ENCODE measurements around the gene INTS15. TPM values are rescaled to one million over a fixed set of nuclear protein-coding genes. Genes with fewer than 3 reads are reported as not detected.
A peak's percentile ranks its signal among the peaks of the same experiment; 100 is the strongest.

The INTS15 gene
- total RNA-seq, 1 donor from 2014 or later: 33.2 TPM

DNA sequence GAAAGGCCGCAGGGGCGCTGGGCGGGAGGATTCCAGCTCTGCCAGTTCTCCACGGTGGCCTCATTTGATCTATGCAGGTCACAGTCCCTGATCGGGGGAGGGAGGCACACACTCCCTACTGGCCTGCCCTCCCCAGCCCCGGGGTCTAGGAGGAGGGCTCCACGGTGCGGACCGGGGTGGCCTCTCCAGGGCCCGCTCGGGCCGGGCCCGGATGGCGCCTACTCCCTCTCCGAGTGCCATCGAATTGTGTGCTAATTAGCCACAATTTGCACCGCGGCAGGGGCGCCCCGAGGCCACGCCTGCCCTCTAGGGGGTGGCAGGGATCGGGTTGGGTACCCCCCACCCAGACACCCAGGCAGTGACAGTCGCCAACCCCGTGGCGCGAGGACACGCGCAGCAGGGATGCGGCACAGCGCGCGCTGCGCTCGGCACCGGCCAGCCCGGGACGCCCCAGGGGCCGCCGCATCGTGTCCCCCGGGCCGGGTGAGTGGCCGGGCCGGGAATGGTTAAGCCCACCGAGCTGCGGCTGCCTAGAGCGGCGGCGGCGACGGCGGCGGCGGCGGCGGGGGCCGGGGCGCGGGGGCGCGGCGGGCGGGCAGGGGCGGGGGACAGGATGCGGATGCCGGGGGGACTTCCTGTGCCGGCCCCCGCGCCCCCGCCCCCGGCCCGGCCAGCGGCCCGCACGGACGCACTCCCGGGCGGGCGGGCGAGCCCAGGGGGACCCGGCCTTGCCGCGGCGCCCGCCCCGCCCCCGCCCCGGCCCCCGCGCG lies 25.3 kb downstream of the INTS15 start, which contains the start of gene ZNF853:
TSS of gene ZNF853 (plus strand) at position 658 of the 770 bp plus-strand sequence. CDS start 565 bp downstream, outside the sequence.
- intact Hi-C loops (cut with DNase I): no loop called here
- H3K9me3 ChIP-seq: no peaks in the 10 kb centered on the region
- DNase-seq (no peak), ATAC-seq (peak; percentile 40 to 54)
- H3K27me3 ChIP-seq (ENCODE audit: low read depth): peaks cover 7% of the 10 kb centered on the region
- TF ChIP-seq, protein P1, sequence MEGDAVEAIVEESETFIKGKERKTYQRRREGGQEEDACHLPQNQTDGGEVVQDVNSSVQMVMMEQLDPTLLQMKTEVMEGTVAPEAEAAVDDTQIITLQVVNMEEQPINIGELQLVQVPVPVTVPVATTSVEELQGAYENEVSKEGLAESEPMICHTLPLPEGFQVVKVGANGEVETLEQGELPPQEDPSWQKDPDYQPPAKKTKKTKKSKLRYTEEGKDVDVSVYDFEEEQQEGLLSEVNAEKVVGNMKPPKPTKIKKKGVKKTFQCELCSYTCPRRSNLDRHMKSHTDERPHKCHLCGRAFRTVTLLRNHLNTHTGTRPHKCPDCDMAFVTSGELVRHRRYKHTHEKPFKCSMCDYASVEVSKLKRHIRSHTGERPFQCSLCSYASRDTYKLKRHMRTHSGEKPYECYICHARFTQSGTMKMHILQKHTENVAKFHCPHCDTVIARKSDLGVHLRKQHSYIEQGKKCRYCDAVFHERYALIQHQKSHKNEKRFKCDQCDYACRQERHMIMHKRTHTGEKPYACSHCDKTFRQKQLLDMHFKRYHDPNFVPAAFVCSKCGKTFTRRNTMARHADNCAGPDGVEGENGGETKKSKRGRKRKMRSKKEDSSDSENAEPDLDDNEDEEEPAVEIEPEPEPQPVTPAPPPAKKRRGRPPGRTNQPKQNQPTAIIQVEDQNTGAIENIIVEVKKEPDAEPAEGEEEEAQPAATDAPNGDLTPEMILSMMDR (IDR thresholded peaks at IDR 0.05): no peak
- no peaks in the 10 kb centered on the region for H3K36me3 ChIP-seq
- peaks cover 17% of the 10 kb centered on the region for H3K4me1 ChIP-seq
- H3K27ac ChIP-seq: peak within 1 kb of the TSS; percentile 46
- H3K4me3 ChIP-seq: peak within 1 kb of the TSS; percentile 63

DNA sequence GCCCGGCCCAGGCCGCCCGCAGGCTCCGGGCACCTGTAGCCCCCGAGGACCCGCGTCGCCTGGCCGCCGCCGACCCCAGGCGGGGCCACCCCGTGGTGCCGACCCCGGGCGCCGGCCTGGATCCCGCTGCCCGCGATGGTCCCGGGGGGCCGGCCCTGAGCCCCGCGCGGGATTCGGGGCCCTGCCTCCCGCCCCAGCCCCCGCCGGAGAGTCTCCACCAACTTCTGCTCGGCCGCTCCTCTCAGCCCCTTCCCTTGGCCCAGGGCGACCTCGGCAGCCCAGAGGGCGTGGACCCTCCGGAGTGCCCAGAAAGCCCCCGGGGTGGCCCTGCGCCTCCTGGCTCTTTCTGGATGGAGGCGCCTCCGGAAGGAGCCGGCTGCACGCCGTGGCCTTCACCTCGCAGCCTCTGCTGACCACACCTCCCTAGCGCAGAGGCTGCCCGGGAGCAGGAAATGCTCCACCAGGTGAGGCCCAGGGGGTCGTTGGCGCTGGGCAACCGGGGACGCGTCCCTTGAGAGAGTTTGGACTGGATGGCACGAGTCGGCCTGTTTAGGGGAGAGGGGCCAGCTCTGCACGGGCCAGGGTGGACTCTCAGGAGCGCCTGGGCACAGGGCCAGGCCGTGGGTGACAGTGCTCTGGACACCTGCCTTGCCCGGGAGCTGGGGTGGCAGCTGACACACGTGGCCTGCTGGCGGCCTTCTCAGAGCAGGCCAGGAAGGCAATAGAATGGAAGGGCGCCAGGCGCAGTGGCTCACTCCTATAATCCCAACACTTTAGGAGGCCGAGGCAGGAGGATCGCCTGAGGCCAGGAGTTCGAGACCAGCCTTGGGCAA lies 26.1 kb downstream of the INTS15 start:
- peak; percentile 52 for DNase-seq

DNA sequence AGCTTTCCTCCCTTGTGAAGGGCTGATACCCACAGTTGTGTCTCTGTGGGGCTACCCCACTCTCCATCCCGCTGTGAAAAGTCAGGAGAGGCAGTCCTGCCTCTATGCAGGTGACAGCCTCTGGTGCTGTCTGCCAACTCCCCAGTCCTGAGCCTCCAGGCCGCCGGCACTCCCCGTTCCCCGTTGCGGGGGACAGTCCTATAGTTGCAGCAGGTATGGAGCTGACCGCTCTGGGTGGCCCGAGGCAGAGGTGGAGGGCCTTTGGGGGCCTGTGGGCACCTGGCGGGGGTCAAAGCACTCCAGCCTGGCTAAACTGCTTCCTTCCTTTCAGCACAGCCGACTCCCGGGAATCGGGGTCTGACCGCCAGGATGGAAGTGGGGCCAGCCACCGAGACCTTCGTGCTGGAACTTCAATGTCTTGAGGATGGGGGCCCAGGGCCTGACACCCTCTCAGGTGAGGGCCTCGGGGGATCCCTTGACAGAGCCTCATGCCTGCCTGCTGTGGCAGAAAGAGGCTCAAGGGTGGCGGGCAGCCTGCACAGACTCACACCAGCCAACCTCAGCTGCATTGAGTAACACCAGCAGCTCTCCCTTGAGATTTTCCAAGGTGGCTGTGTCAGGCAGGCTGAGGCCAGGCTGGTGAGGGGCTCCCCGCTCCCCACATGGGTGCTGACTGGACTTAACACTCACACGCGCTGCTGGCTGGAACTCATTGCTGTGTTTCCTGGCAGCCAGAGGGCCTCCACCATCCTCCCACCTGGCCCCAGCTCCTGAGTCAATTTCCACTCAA lies 27.2 kb downstream of the INTS15 start:
- ATAC-seq (no peak), DNase-seq (no peak)
- TF ChIP-seq, protein P1 (IDR thresholded peaks at IDR 0.05): no peak
- peaks cover 11% of the 10 kb centered on the region for H3K36me3 ChIP-seq
- H3K27me3 ChIP-seq (ENCODE audit: low read depth): peaks cover 7% of the 10 kb centered on the region
- intact Hi-C loops (cut with DNase I): no loop called here
- no peaks in the 10 kb centered on the region for H3K9me3 ChIP-seq
- H3K4me3 ChIP-seq: no peak overlapping the region
- peaks cover 17% of the 10 kb centered on the region for H3K4me1 ChIP-seq
- H3K27ac ChIP-seq: no peak overlapping the region

More for the DNA sequence above, 26.1 kb downstream of the INTS15 start:
- H3K9me3 ChIP-seq: no peaks in the 10 kb centered on the region
- H3K4me1 ChIP-seq: peaks cover 17% of the 10 kb centered on the region
- intact Hi-C loops (cut with DNase I): no loop called here
- peaks cover under 1% of the 10 kb centered on the region for H3K36me3 ChIP-seq
- peak overlapping the region; percentile 63 for H3K4me3 ChIP-seq
- peak overlapping the region; percentile 46 for H3K27ac ChIP-seq
- H3K27me3 ChIP-seq (ENCODE audit: low read depth): peaks cover 7% of the 10 kb centered on the region
- TF ChIP-seq, protein P1 (IDR thresholded peaks at IDR 0.05): no peak
- ATAC-seq: peak; percentile 46 to 68

DNA sequence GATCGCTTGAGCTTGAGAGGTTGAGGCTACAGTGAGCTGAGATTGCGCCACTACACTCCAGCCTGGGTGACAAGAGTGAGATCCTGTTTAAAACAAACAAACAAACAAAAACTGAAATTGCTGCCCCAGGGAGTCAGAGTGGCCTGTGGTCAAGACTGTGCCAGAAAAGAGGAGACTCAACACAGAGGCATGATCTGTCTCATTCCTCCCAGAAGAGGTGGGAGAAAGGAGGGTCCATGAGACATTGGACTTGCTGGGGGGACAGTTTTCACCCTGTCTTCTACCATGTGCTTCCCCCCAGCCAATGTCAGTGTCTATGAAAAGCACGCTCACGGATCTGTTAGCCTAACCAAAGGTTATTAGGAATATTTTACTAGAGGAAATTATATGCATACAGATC lies 28.8 kb downstream of the INTS15 start:
- intact Hi-C loops (cut with DNase I): no loop called here
- no peak for DNase-seq
- no peak overlapping the region for H3K4me3 ChIP-seq

More for the DNA sequence above, 28.8 kb downstream of the INTS15 start:
- peaks cover 7% of the 10 kb centered on the region for H3K27me3 ChIP-seq (ENCODE audit: low read depth)
- H3K36me3 ChIP-seq: peaks cover 23% of the 10 kb centered on the region
- peaks cover 17% of the 10 kb centered on the region for H3K4me1 ChIP-seq
- TF ChIP-seq, protein P1 (IDR thresholded peaks at IDR 0.05): no peak
- ATAC-seq: no peak
- H3K27ac ChIP-seq: no peak overlapping the region
- no peaks in the 10 kb centered on the region for H3K9me3 ChIP-seq

All from lower lobe of right lung (tissue), 2 donors.